DOHH2 (cell line): ENCODE results near the gene RNF39.

ENCODE experiments used
- H3F3A ChIP-seq: fragments of 200-600 bp; sonication (generic), shearing (Covaris generic); 2 replicates; pipeline ENCODE4 v1.6.0; 2016; ENCODE audit warnings: antibody characterized with exemption, mild to moderate bottlenecking; ENCODE audit not compliant: control insufficient read depth, insufficient read depth
- H3K27ac ChIP-seq: fragments of 200-600 bp; sonication (generic); 2 replicates; pipeline ENCODE4 v1.5.1; 2014; ENCODE audit warnings: low read depth, mild to moderate bottlenecking, low read length, moderate library complexity
- H3K27me3 ChIP-seq: fragments of 200-600 bp; sonication (generic); 2 replicates; pipeline ENCODE4 v1.6.1; 2014; ENCODE audit warnings: mild to moderate bottlenecking, low read length, mixed read lengths; ENCODE audit not compliant: control insufficient read depth
- H3K36me3 ChIP-seq: fragments of 200-600 bp; sonication (generic); 2 replicates; pipeline ENCODE4 v1.6.1; 2014; ENCODE audit warnings: mild to moderate bottlenecking, low read length, moderate library complexity, mixed read lengths; ENCODE audit not compliant: control insufficient read depth
- H3K4me1 ChIP-seq: fragments of 200-600 bp; sonication (generic); 2 replicates; pipeline ENCODE4 v1.6.1; 2014; ENCODE audit warnings: mild to moderate bottlenecking, low read length, mixed read lengths; ENCODE audit not compliant: control insufficient read depth
- H3K4me2 ChIP-seq: fragments of 200-600 bp; sonication (generic); 2 replicates; pipeline ENCODE4 v1.6.0; 2014; ENCODE audit warnings: mild to moderate bottlenecking, low read length, moderate library complexity
- H3K4me3 ChIP-seq: fragments of 200-600 bp; sonication (generic); 2 replicates; pipeline ENCODE4 v1.5.1; 2014; ENCODE audit warnings: mild to moderate bottlenecking, low read length, mixed read lengths
- H3K79me2 ChIP-seq: fragments of 200-600 bp; sonication (generic); 2 replicates; pipeline ENCODE4 v1.6.1; 2014; ENCODE audit warnings: mild to moderate bottlenecking, low read length, mixed read lengths; ENCODE audit not compliant: control insufficient read depth
- H3K9me2 ChIP-seq: fragments of 200-600 bp; sonication (generic); replicated peaks from 2 replicates; pipeline ENCODE4 v1.6.1; 2014; ENCODE audit warnings: mild to moderate bottlenecking, low read length, mixed read lengths; ENCODE audit not compliant: control insufficient read depth
- H3K9me3 ChIP-seq: fragments of 200-600 bp; sonication (generic); 2 replicates; pipeline ENCODE4 v1.6.1; 2014; ENCODE audit warnings: antibody characterized with exemption, low read length, mixed read lengths; ENCODE audit not compliant: control insufficient read depth, insufficient read depth
- H4K20me1 ChIP-seq: fragments of 200-600 bp; sonication (generic); 2 replicates; pipeline ENCODE4 v1.6.0; 2014; ENCODE audit warnings: low read depth, mild to moderate bottlenecking, antibody characterized with exemption, low read length, moderate library complexity; ENCODE audit not compliant: control insufficient read depth, insufficient read depth
- CTCF ChIP-seq: fragments of 200-600 bp; sonication (generic); IDR thresholded peaks from one replicate; pipeline ENCODE4 v1.5.1; 2014; ENCODE audit warnings: antibody characterized with exemption, mild to moderate bottlenecking, low read depth, low read length; ENCODE audit not compliant: poor library complexity, severe bottlenecking
- EZH2phosphoT487 ChIP-seq: fragments of 200-600 bp; sonication (generic); IDR thresholded peaks from 2 replicates; pipeline ENCODE4 v1.6.1; 2017; ENCODE audit warnings: borderline replicate concordance, mild to moderate bottlenecking, antibody characterized with exemption, low read length, moderate library complexity, mixed read lengths

Gene RNF39

GRCh38 chr6:30047220-30047619, 28.3 kb downstream of the RNF39 start:
- Histone ChIP-seq H3F3A (no peaks in the 10 kb centered on the region; the same call in 1 of the 2 replicates), H3K36me3 (peaks cover 2% of the 10 kb centered on the region; the same call in 1 of the 2 replicates), H4K20me1 (no peaks in the 10 kb centered on the region; the same call in 1 of the 2 replicates), H3K4me3 (no peak overlapping the region), H3K27me3 (no peaks in the 10 kb centered on the region), H3K4me2 (no peak overlapping the region), H3K27ac (no peak overlapping the region), H3K9me3 (no peaks in the 10 kb centered on the region), H3K4me1 (no peaks in the 10 kb centered on the region), H3K9me2 (no peaks in the 10 kb centered on the region), H3K79me2 (no peaks in the 10 kb centered on the region)
- TF ChIP-seq EZH2phosphoT487 (no peak), CTCF (no peak)

- TF ChIP-seq EZH2phosphoT487 (no peak), CTCF (no peak)
- Histone ChIP-seq H3K4me2 (no peak overlapping the region), H3K27ac (no peak overlapping the region), H3K9me3 (no peaks in the 10 kb centered on the region), H4K20me1 (no peaks in the 10 kb centered on the region), H3K4me3 (no peak overlapping the region), H3K36me3 (no peaks in the 10 kb centered on the region), H3K79me2 (no peaks in the 10 kb centered on the region), H3F3A (no peaks in the 10 kb centered on the region), H3K4me1 (no peaks in the 10 kb centered on the region), H3K27me3 (no peaks in the 10 kb centered on the region), H3K9me2 (no peaks in the 10 kb centered on the region)
Measured at GRCh38 chr6:30044630-30045029, 30.9 kb downstream of the RNF39 start.

GRCh38 chr6:30043744-30044143, 31.8 kb downstream of the RNF39 start:
- TF ChIP-seq CTCF, result no peak
- TF ChIP-seq EZH2phosphoT487, result no peak
- Histone ChIP-seq H4K20me1 (no peaks in the 10 kb centered on the region), H3F3A (no peaks in the 10 kb centered on the region), H3K79me2 (no peaks in the 10 kb centered on the region), H3K9me2 (no peaks in the 10 kb centered on the region), H3K4me2 (no peak overlapping the region), H3K9me3 (no peaks in the 10 kb centered on the region), H3K27ac (no peak overlapping the region), H3K4me1 (no peaks in the 10 kb centered on the region), H3K27me3 (no peaks in the 10 kb centered on the region), H3K36me3 (no peaks in the 10 kb centered on the region), H3K4me3 (no peak overlapping the region)
